ENCODE measurements around the gene LRRC30.

- TF ChIP-seq CTCF (conservative IDR thresholded peaks at IDR 0.05 in 1 of 2, IDR thresholded peaks at IDR 0.05 in 1 of 2; ENCODE audit: low read depth in 1 of 2, low read length in 2 of 2) (no peak), EZH2 (IDR thresholded peaks at IDR 0.05; ENCODE audit: low read length, missing control alignments) (no peak)
Observed at GRCh38 chr18:7254163-7254562, 23.3 kb downstream of the LRRC30 start.

Data from fibroblast of lung (primary cell).